Testis (tissue), 2 donors: ENCODE measurements around the gene CEP85L.

ENCODE experiments used
- CTCF ChIP-seq, 3 experiments: fragments of 450-650 bp in 2 of 3; fragments of 200-600 bp in 1 of 3; sonication (generic) in 1 of 3; IDR thresholded peaks; one replicate each; pipeline ENCODE4 v1.5.1; 2016 to 2019; ENCODE audit warnings: antibody characterized with exemption in 3 of 3, mild to moderate bottlenecking in 2 of 3, moderate library complexity in 1 of 3
- POLR2A ChIP-seq: fragments of 450-650 bp; IDR thresholded peaks from one replicate; pipeline ENCODE4 v1.6.1; 2017; ENCODE audit warnings: antibody characterized with exemption, mild to moderate bottlenecking, moderate library complexity

- TF ChIP-seq CTCF (IDR thresholded peaks at IDR 0.05): no peak
- no peak for TF ChIP-seq POLR2A
These were observed 80.3 kb downstream of the CEP85L start for GRCh38 chr6:118571121-118571520.
